Right lung (tissue), 10 donors: ENCODE results near the gene PARN. TPM values are rescaled to one million over a fixed set of nuclear protein-coding genes. Genes with fewer than 3 reads are reported as not detected.
"Not testable (repeated sequence)": the region's sequence is repeated elsewhere in the genome, so short reads cannot be mapped to it uniquely, and the experiment has no call there.

Experiments used
- DNase-seq, 2 donors: peaks; one replicate each; pipeline ENCODE4 v3.0.0-alpha.2; 2013
- long read RNA-seq, 8 donors: transcript quantifications; one replicate each; lab custom pipeline, GENCODE V29; 2026
- polyA plus RNA-seq, 5 donors: library from polyadenylated mRNA; unstranded; fragments of 120-200 nt; gene quantifications; one replicate each; pipeline versions ENCODE4 v1.2.1 to v1.2.3, GENCODE V29; 2013; ENCODE audit warnings: inconsistent platforms in 1 of 5, low replicate concordance in 1 of 5; ENCODE audit not compliant: insufficient read length in 5 of 5, insufficient read depth in 1 of 5

The PARN gene
- polyA plus RNA-seq = 10 to 100 TPM; 24.4 to 30.1 (median 27.3) TPM
- long read RNA-seq, donor 1 = 0 reads
- long read RNA-seq, donor 2, partial matches to known transcripts = 0 of 2 reads
- long read RNA-seq, donor 2, other reads (novel, unspliced or antisense) = 0 of 2 reads
- long read RNA-seq, donor 3 = 0 reads
- long read RNA-seq, donor 4, partial matches to known transcripts = 11 of 11 reads
- long read RNA-seq, donor 4, other reads (novel, unspliced or antisense) = 0 of 11 reads
- long read RNA-seq, donor 5, partial matches to known transcripts = 7 of 7 reads
- long read RNA-seq, donor 5, other reads (novel, unspliced or antisense) = 0 of 7 reads
- long read RNA-seq, donor 6, partial matches to known transcripts = 0 of 2 reads
- long read RNA-seq, donor 6, other reads (novel, unspliced or antisense) = 0 of 2 reads
- long read RNA-seq, donor 7, partial matches to known transcripts = 0 of 3 reads
- long read RNA-seq, donor 7, other reads (novel, unspliced or antisense) = 0 of 3 reads
- long read RNA-seq, donor 8 = 0 reads

- peak; percentile 94 to 96 for DNase-seq
These were observed at the start of gene PARN for GRCh38 chr16:14629919-14630619. Gene PARN (minus strand): TSS chr16:14630260. CDS start chr16:14630125, 135 bp downstream.

- DNase-seq = no peak
These were observed 48.9 kb upstream of the PARN start for GRCh38 chr16:14678748-14679497.

- DNase-seq = no peak
These were observed 47.6 kb upstream of the PARN start for GRCh38 chr16:14677627-14678026.

- DNase-seq = no peak
These were observed 46.6 kb upstream of the PARN start for GRCh38 chr16:14676633-14677032.

GRCh38 chr16:14672403-14672971 is 42.4 kb upstream of the PARN start:
- DNase-seq = no peak

GRCh38 chr16:14669776-14670175 is 39.7 kb upstream of the PARN start:
- no peak for DNase-seq

- DNase-seq = no peak
These were observed 38.6 kb upstream of the PARN start for GRCh38 chr16:14668556-14669223.

GRCh38 chr16:14667347-14668266 is 37.5 kb upstream of the PARN start:
- DNase-seq = no peak

GRCh38 chr16:14658063-14658462 is 28.0 kb upstream of the PARN start:
- no peak for DNase-seq

GRCh38 chr16:14652726-14653125 is 22.7 kb upstream of the PARN start:
- DNase-seq = no peak

GRCh38 chr16:14650629-14651028 is 20.6 kb upstream of the PARN start:
- no peak for DNase-seq

- DNase-seq = no peak
These were observed 19.8 kb upstream of the PARN start for GRCh38 chr16:14649816-14650215.

GRCh38 chr16:14641926-14642325 is 11.9 kb upstream of the PARN start:
- no peak for DNase-seq

- no peak for DNase-seq
These were observed 11.1 kb upstream of the PARN start for GRCh38 chr16:14641206-14641605.

- no peak for DNase-seq
These were observed 10.5 kb upstream of the PARN start for GRCh38 chr16:14640538-14640937.

GRCh38 chr16:14636951-14637240 is 6.8 kb upstream of the PARN start:
- not testable (repeated sequence) for DNase-seq

GRCh38 chr16:14636179-14636950 is 6.3 kb upstream of the PARN start:
- DNase-seq = not testable (repeated sequence)

- DNase-seq = no peak
These were observed 5.5 kb upstream of the PARN start for GRCh38 chr16:14635395-14636165.

GRCh38 chr16:14634389-14634725 is 4.3 kb upstream of the PARN start:
- DNase-seq = no peak
